CD14-positive monocyte (primary cell): ENCODE results near the gene EPHB2. TPM values are rescaled to one million over a fixed set of nuclear protein-coding genes. Genes with fewer than 3 reads are reported as not detected.

ENCODE experiments used
- DNase-seq, 3 donors: peaks; one replicate each; pipeline ENCODE4 v3.0.0-alpha.2; 2011 to 2022
- H2AFZ ChIP-seq: 2 replicates; pipeline ENCODE4 v1.6.0; 2012; ENCODE audit warnings: mild to moderate bottlenecking, low read depth, low read length, inconsistent platforms; ENCODE audit not compliant: insufficient read depth, poor library complexity, severe bottlenecking
- H3K27ac ChIP-seq, 2 donors: 1 replicate in 1 of 2; 2 replicates in 1 of 2; pipeline ENCODE4 v1.5.1; 2012 to 2013; ENCODE audit warnings: low read length in 2 of 2, control low read depth in 1 of 2, inconsistent platforms in 1 of 2, low read depth in 1 of 2, mild to moderate bottlenecking in 1 of 2
- H3K27me3 ChIP-seq, 2 donors: one replicate each; pipeline versions ENCODE4 v1.6.0 to v1.6.1; 2011 to 2013; ENCODE audit warnings: low read length in 2 of 2; ENCODE audit not compliant: control insufficient read depth in 2 of 2, insufficient read depth in 2 of 2
- H3K36me3 ChIP-seq, 2 donors: replicated peaks in 1 of 2; 1 replicate in 1 of 2; 2 replicates in 1 of 2; pipeline versions ENCODE4 v1.5.1 to v1.6.1; 2012 to 2013; ENCODE audit warnings: low read length in 2 of 2, control low read depth in 1 of 2, inconsistent platforms in 1 of 2, mild to moderate bottlenecking in 1 of 2; ENCODE audit not compliant: insufficient read depth in 2 of 2, control insufficient read depth in 1 of 2
- H3K4me1 ChIP-seq, 2 donors: 1 replicate in 1 of 2; 2 replicates in 1 of 2; pipeline versions ENCODE4 v1.5.1 to v1.6.1; 2012 to 2013; ENCODE audit warnings: low read length in 2 of 2, control low read depth in 1 of 2, inconsistent platforms in 1 of 2, mild to moderate bottlenecking in 1 of 2, moderate library complexity in 1 of 2; ENCODE audit not compliant: insufficient read depth in 2 of 2, control insufficient read depth in 1 of 2
- H3K4me2 ChIP-seq: replicated peaks from 2 replicates; pipeline ENCODE3; 2012; ENCODE audit warnings: low read length, moderate library complexity, mild to moderate bottlenecking; ENCODE audit not compliant: poor library complexity, severe bottlenecking; ENCODE audit errors: extremely low read depth
- H3K4me3 ChIP-seq, 3 experiments: fragments of 200-600 bp in 1 of 3; sonication (generic) in 1 of 3; replicated peaks in 1 of 3; 1 replicate in 2 of 3; 2 replicates in 1 of 3; pipeline ENCODE4 v1.5.1; 2011 to 2013; ENCODE audit warnings: low read length in 3 of 3, mild to moderate bottlenecking in 3 of 3, control low read depth in 2 of 3, low read depth in 2 of 3, inconsistent platforms in 1 of 3, moderate library complexity in 1 of 3
- H3K79me2 ChIP-seq: 2 replicates; pipeline ENCODE4 v1.6.0; 2012; ENCODE audit warnings: mild to moderate bottlenecking, control low read depth, inconsistent platforms, low read length, moderate library complexity; ENCODE audit not compliant: insufficient read depth
- H3K9ac ChIP-seq: 2 replicates; pipeline ENCODE4 v1.6.0; 2017; ENCODE audit warnings: low read length, mild to moderate bottlenecking; ENCODE audit not compliant: insufficient read depth, poor library complexity, severe bottlenecking
- H3K9me3 ChIP-seq, 2 donors: replicated peaks in 1 of 2; 1 replicate in 1 of 2; 2 replicates in 1 of 2; pipeline versions ENCODE4 v1.5.1 to v1.6.1; 2012 to 2013; ENCODE audit warnings: low read length in 2 of 2, control low read depth in 1 of 2; ENCODE audit not compliant: control insufficient read depth in 1 of 2, insufficient read depth in 1 of 2
- H4K20me1 ChIP-seq: 2 replicates; pipeline ENCODE4 v1.6.0; 2012; ENCODE audit warnings: mild to moderate bottlenecking, low read length, control low read depth, moderate library complexity; ENCODE audit not compliant: insufficient read depth
- H3K27ac Mint-ChIP-seq, 7 donors: one replicate each; pipeline ENCODE4 v1.8.0; 2020; ENCODE audit warnings: mild to moderate bottlenecking in 7 of 7, mixed read lengths in 7 of 7, moderate library complexity in 6 of 7, inconsistent platforms in 2 of 7
- H3K27me3 Mint-ChIP-seq, 3 donors: one replicate each; pipeline ENCODE4 v1.8.0; 2021 to 2022; ENCODE audit warnings: low read depth in 3 of 3, mild to moderate bottlenecking in 3 of 3, mixed read lengths in 3 of 3, moderate library complexity in 3 of 3, inconsistent platforms in 1 of 3
- H3K36me3 Mint-ChIP-seq, 2 donors: one replicate each; pipeline ENCODE4 v1.8.0; 2020; ENCODE audit warnings: mixed read lengths in 2 of 2, inconsistent platforms in 1 of 2, mild to moderate bottlenecking in 1 of 2
- H3K4me1 Mint-ChIP-seq: one replicate; pipeline ENCODE4 v1.8.0; 2020; ENCODE audit warnings: mild to moderate bottlenecking, mixed read lengths
- H3K4me3 Mint-ChIP-seq, 2 donors: one replicate each; pipeline ENCODE4 v1.8.0; 2020; ENCODE audit warnings: mild to moderate bottlenecking in 2 of 2, mixed read lengths in 2 of 2, moderate library complexity in 1 of 2
- H3K9me3 Mint-ChIP-seq, 7 donors: one replicate each; pipeline ENCODE4 v1.8.0; 2020 to 2022; ENCODE audit warnings: mixed read lengths in 7 of 7, mild to moderate bottlenecking in 6 of 7, moderate library complexity in 6 of 7, inconsistent platforms in 2 of 7
- WGBS: methylation state at CpG from one replicate; pipeline ENCODE4 v1.1.5; 2013; ENCODE audit warnings: missing lambda C conversion rate; ENCODE audit not compliant: insufficient coverage; 5-methylcytosine and 5-hydroxymethylcytosine counted together
- intact Hi-C, 2 donors: fragments of 100-400 bp; cut with micrococcal nuclease; formaldehyde crosslinking; loops; one replicate each; pipeline versions ENCODE4 v1.15.0 to v1.15.1; 2023
- polyA plus RNA-seq, 3 donors: library from polyadenylated mRNA; depleted of rRNA in 1 of 3; unstranded in 2 of 3; stranded (reverse) in 1 of 3; fragments of 300-500 nt in 2 of 3; fragments of >200 nt in 1 of 3; fragmentation: Illumina TruSeq in 2 of 3; gene quantifications; 1 replicate in 2 of 3; 2 replicates in 1 of 3; pipeline ENCODE4 v1.2.3, GENCODE V29; 2012 to 2021
- TF ChIP-seq, protein P1 (sequence below): fragments of 200-600 bp; IDR thresholded peaks from one replicate; pipeline ENCODE4 v1.8.0; 2022; ENCODE audit warnings: antibody characterized with exemption, mild to moderate bottlenecking

Gene EPHB2
- polyA plus RNA-seq, 3 donors: 2.9 to 5.6 (median 3.4) TPM

DNA sequence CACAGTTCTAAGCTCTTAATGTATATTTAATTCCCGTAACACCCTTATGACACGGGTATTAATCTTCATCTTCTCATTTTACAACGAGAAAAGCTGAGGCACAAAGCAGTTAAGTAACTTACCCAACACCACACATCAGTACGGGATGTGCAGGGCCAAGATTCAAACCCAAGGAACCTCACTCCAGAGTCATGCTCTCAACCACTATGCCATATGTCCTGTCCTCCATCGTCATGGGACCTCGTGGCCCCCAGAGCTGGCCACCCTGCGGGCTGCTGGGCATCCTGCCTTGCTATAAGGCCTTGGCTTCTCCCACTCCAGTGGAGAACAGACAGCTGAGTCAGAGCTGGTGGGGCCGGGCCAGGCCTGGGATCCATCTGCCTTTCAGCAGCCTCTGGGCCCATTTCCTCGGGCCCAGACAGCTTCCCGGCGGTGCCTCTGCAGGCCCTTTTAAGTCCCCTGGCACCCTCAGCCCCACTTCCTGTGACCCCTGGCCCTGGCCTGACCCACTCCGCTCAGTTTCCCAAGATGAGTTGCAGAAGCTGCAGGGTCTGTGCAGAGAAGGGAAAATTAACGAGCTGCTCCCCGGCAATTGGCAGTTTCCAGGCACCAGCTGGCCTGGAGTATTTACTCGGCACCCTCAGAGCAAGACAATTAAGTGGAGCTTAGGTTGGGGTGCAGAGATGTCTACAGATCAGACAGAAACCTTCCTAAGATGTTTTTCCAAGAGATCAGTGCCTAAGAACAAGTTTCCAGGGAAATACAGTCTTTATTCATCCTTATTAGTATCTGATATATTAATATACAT lies 98.2 kb downstream of the EPHB2 start:
- Histone ChIP-seq H3K9me3 (no peaks in the 10 kb centered on the region), H3K36me3 (no peaks in the 10 kb centered on the region), H3K4me3 (no peak overlapping the region), H4K20me1 (no peaks in the 10 kb centered on the region), H3K4me2 (no peak overlapping the region), H3K27ac (no peak overlapping the region), H2AFZ (no peak overlapping the region), H3K4me1 (no peaks in the 10 kb centered on the region), H3K9ac (no peak overlapping the region), H3K27me3 (no peaks in the 10 kb centered on the region), H3K79me2 (no peaks in the 10 kb centered on the region)
- H3K9me3 Mint-ChIP-seq: no peaks in the 10 kb centered on the region
- H3K36me3 Mint-ChIP-seq: no peaks in the 10 kb centered on the region
- TF ChIP-seq, protein P1, sequence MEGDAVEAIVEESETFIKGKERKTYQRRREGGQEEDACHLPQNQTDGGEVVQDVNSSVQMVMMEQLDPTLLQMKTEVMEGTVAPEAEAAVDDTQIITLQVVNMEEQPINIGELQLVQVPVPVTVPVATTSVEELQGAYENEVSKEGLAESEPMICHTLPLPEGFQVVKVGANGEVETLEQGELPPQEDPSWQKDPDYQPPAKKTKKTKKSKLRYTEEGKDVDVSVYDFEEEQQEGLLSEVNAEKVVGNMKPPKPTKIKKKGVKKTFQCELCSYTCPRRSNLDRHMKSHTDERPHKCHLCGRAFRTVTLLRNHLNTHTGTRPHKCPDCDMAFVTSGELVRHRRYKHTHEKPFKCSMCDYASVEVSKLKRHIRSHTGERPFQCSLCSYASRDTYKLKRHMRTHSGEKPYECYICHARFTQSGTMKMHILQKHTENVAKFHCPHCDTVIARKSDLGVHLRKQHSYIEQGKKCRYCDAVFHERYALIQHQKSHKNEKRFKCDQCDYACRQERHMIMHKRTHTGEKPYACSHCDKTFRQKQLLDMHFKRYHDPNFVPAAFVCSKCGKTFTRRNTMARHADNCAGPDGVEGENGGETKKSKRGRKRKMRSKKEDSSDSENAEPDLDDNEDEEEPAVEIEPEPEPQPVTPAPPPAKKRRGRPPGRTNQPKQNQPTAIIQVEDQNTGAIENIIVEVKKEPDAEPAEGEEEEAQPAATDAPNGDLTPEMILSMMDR: no peak
- no peak for DNase-seq
- WGBS: 88% methylated on average over 13 of the region's 15 CpGs
- no peak overlapping the region for H3K4me3 Mint-ChIP-seq
- H3K27ac Mint-ChIP-seq: no peak overlapping the region
- intact Hi-C loops: no loop called here
- no peaks in the 10 kb centered on the region for H3K4me1 Mint-ChIP-seq
- H3K27me3 Mint-ChIP-seq: peaks cover 4 to 8% (median 4%) of the 10 kb centered on the region in 3 donors

DNA sequence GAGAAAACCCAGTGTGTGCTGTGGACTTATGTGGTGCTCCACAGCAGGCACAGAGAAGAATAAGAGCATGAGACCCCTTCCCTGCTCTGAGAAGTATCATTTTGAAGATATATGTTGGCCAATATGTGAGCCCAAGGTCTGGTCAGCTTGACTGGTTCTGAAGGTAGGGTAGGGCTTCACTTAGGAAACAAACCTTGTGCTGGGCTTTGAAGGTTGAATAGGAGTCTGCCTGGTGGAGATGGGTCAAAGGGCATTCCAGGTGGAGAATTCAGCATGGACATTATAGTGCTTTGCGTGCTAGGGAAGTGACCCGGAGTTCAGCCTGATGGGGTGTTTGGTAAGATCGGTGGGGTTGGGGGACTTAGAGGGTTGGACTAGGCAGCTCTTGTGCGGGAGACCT lies 99.1 kb downstream of the EPHB2 start:
- Mint-ChIP-seq H3K27me3 (peaks cover 2 to 5% (median 3%) of the 10 kb centered on the region in 3 donors), H3K4me1 (no peaks in the 10 kb centered on the region), H3K36me3 (no peaks in the 10 kb centered on the region), H3K9me3 (no peaks in the 10 kb centered on the region), H3K4me3 (no peak overlapping the region), H3K27ac (no peak overlapping the region)
- TF ChIP-seq, protein P1: no peak
- Histone ChIP-seq H2AFZ (no peak overlapping the region), H3K27ac (no peak overlapping the region), H3K36me3 (no peaks in the 10 kb centered on the region), H3K4me3 (no peak overlapping the region), H4K20me1 (no peaks in the 10 kb centered on the region), H3K9ac (no peak overlapping the region), H3K27me3 (no peaks in the 10 kb centered on the region), H3K4me1 (no peaks in the 10 kb centered on the region), H3K9me3 (no peaks in the 10 kb centered on the region), H3K79me2 (no peaks in the 10 kb centered on the region), H3K4me2 (no peak overlapping the region)
- 100% methylated on average over 4 of the region's 4 CpGs for WGBS
- DNase-seq: no peak
- intact Hi-C loops: no loop called here
